NT2/D1 (cell line): ENCODE data around the gene HBD.

Experiments used
- YY1 ChIP-seq: IDR thresholded peaks from 2 replicates; pipeline ENCODE4 v1.6.1; 2011; ENCODE audit not compliant: insufficient read length, insufficient read depth
- ZNF274 ChIP-seq: IDR thresholded peaks from 2 replicates; pipeline ENCODE4 v1.6.1; 2011; ENCODE audit warnings: mild to moderate bottlenecking, low read depth, low read length

GRCh38 chr11:5283882-5284281 is 49.6 kb upstream of the HBD start:
- TF ChIP-seq YY1, result no peak
- TF ChIP-seq ZNF274, result no peak
